ENCODE results near the gene EML4.
"Not testable (repeated sequence)": the region's sequence is repeated elsewhere in the genome, so short reads cannot be mapped to it uniquely, and the experiment has no call there.

EML4 gene

DNA sequence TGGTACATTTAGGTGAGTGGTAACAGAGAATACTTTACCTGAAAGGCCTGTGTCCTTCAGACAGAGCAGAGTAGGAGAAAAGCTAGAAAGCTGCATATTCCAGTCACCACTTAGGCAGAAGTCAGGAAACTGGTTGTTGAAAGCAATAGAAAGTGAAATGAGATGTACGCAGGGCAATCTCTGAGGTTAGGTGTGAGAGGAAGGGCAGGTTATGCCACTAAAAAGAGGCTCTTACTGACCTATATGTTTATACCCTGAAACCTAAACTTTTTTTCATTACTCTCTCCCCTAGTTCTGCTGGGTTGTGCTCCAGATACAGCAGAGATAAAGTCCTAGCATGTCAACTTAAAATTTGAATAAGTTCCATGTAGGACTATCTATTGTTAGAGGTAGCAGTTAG is 98.4 kb downstream of the EML4 start:
- DNase-seq, result no peak

GRCh38 chr2:42268528-42269151 is 99.5 kb downstream of the EML4 start:
- DNase-seq, result no peak

DNA sequence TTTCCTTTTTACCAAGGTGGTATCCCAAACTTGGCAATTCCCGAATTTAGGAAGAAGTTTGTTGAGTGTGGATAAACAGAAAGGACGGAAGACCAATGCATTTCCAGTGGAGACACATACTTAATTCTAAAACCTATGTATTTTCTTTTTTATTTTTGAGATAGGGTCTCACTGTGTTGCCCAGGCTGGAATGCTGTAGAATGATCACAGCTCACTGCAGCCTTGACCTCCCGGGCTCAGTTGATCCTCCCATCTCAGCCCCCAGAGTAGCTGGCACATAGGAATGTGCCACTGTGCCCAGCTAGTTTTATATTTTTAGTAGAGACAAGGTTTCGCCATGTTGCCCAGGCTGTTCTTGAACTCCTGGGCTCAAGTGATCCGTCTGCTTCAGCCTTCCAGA is 101.6 kb downstream of the EML4 start:
- DNase-seq, result no peak

- not testable (repeated sequence) for DNase-seq
Measured at GRCh38 chr2:42271246-42271645, 102.1 kb downstream of the EML4 start.

GRCh38 chr2:42274863-42275262 is 105.7 kb downstream of the EML4 start:
- DNase-seq, result no peak

- DNase-seq, result no peak
Measured at GRCh38 chr2:42281416-42282081, 112.4 kb downstream of the EML4 start.

DNA sequence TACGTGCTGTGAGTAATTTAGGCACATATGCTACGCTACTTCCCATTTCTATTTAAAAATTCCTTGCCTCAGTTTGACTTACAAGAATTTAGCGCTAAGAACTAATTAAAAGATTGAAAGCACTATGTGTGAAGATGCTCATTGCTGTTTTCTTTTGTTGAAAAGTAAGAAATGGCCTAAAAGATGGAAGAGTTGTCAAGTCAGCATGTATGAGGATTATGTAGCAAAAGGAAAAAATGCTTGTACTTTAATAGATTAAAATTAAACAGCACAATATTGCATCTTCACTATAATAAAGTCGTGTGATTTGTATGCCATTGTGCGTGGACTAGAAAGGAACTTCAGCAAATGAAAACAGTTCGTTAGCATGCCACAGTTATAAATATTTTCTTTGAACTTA is 114.9 kb downstream of the EML4 start:
- no peak for DNase-seq

GRCh38 chr2:42286268-42286946 is 117.3 kb downstream of the EML4 start:
- DNase-seq, result no peak

DNA sequence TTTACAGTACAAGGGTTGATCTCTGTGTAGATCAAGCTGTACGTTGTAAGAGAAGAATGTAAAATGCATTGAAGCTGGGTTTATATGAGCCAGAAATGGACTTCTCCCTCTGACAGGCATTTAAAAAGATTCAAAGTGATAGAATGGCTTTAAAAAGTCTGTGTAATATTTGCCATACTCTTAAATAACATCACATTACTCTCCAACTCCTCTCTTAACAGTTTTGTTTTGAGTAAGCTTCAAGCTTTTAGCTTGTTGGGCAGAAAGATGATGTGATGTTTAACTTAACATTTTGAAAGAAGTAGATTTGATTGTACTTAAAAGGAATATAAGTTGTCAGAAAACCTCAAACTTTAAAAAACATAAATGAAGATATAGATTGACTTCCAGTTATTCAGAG is 119.7 kb downstream of the EML4 start:
- no peak for DNase-seq

DNA sequence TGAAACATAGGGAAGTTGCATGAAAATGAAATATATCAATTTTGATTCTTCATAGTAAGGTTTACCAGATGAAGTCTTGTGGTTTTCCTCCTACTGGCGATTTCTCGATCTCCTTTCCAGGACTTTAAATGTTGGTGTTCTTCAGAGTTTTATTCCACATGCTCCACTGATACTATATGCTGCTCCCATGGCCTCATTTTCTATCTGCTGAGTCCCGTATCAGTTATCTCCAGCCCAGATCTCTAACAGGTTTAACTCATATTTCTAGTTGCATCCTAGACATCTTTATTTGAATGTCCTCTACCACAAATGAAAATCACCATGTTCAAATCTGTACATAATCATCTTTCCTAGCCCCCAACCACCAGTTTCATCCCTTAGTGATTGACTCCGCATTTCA is 120.1 kb downstream of the EML4 start:
- no peak for DNase-seq

DNA sequence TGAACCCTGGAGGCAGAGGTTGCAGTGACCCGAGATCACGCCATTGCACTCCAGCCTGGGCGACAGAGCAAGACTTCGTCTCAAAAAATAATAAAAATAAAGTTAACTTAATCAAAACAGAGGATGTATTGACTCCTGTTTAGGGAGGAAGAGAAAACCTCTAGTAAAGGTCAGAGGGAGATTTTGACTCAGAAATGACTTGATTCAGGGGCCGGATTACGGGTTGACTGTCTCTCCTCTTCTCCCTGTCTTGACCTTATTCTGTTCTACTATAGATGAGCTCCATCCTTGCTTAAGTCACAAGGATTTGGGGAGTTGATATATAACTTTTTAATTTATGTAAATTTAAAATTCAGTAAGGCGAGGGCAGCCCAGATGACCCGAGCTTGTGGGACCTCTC is 120.9 kb downstream of the EML4 start:
- DNase-seq, result no peak

DNA sequence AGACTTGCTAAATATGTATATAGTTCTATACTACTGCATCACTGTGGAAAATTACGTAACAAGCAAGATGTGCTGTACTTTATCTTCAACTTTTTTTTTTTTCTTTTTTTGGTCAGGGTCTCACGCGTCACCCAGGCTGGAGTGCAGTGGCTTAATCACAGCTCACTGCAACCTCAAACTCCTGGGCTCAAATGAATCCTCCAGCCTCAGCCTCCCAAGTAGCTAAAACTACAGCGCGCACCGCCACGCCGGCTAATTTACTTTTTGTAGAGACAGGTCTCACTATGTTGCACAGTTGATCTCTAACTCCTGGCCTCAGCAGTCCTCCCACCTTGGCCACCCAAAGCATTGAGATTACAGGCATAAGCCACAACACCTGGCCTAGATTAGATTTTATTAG is 123.9 kb downstream of the EML4 start:
- DNase-seq, result no peak

DNA sequence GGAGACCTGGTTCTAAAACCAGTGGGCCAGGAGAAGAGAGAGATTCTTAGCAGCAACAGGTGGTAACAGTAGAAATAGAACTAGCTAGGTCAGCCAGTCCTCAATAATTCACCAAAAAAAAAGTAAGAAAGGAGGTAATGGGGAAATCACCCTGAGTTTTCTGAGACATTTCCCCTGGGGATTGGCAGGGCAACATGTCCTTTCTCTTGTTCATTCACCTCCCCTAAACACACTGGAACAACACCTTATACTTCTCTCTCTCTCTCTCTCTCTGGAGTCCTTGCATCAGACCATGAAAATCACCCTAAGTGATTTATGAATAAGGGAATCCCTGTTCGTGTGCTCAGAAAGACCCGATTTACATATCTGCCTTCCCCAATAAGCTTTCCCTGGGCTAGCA is 127.1 kb downstream of the EML4 start:
- DNase-seq, result no peak

DNA sequence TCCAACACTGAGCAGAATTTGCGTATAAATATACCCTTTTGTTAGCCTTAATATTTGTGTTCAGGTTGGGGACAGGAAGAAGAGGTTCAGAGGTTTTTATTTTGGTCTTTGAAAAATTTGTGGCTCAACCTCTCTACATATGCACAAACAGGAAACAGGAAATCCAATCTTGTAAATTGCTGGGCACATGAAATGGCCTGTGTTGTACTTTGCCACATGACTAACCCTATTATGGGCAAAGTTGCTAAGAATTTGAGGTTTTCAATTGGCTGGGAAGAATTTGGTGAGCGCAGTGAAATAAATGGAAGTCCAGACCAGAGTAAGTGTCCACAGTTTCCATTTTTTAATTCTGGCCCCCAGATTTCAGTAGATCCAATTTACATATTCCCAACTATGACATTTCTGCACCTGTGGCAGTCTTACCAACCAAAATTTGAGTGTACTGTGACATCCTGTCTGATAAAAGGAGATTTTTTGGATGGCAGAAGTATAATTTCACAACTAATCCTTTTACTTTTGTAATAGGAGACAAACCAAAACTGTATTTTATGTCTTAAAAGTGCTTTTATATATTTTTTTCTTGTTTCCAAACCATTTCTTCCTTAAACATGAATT is 128.3 kb downstream of the EML4 start:
- DNase-seq, result no peak

DNA sequence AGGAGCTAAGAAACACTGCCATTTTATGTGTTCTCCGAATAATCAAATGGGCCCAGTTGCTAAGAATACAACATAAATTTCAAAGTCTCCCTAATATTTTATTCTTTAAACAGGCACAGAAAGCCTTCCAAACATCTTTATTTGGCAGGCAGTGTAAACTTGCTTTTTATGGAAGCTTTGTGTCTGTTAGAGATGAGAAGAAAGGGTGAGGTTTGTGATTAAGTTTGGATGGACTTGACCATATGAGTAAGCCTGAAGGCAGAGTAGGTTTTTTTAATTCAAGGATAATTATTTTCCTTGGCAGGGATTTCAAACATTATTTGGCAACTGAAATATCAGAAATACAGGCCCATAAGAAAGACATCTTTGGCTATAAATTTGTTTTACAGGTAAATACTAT is 129.0 kb downstream of the EML4 start:
- no peak for DNase-seq

GRCh38 chr2:42298996-42299754 is 130.0 kb downstream of the EML4 start:
- no peak for DNase-seq

GRCh38 chr2:42300527-42300926 is 131.4 kb downstream of the EML4 start:
- no peak for DNase-seq

GRCh38 chr2:42303252-42303651 is 134.1 kb downstream of the EML4 start:
- no peak for DNase-seq

DNA sequence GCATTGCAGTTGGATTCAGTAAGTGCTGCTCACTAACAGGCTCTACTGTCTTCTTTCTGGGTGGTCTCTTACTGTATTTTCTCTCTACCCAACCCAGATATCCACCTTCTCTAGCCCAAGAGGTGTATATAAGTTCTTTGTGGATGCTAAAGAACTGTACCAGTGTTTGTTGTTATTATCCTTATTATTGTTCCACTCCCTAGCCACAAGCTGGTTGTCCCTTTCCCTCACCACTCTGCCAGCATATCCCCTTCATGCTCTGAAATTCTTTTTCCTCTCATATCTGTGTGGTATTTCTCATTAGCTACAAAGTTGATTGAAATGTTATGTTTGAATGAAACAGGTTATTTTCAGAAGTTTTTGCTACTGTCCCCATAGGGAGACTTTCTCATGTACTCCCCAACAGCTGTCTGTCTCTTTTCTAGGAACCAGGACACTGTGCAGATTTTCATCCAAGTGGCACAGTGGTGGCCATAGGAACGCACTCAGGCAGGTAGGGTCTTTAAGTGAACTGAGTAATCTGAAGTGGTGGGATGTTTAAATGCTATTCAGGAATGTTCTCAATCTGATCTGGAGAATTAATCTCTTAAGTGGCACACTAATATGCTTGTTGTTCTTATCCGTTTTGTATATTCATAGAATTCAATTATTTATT is 135.0 kb downstream of the EML4 start:
- no peak for DNase-seq

GRCh38 chr2:42307180-42307579 is 138.0 kb downstream of the EML4 start:
- no peak for DNase-seq

GRCh38 chr2:42309366-42309765 is 140.2 kb downstream of the EML4 start:
- no peak for DNase-seq

DNA sequence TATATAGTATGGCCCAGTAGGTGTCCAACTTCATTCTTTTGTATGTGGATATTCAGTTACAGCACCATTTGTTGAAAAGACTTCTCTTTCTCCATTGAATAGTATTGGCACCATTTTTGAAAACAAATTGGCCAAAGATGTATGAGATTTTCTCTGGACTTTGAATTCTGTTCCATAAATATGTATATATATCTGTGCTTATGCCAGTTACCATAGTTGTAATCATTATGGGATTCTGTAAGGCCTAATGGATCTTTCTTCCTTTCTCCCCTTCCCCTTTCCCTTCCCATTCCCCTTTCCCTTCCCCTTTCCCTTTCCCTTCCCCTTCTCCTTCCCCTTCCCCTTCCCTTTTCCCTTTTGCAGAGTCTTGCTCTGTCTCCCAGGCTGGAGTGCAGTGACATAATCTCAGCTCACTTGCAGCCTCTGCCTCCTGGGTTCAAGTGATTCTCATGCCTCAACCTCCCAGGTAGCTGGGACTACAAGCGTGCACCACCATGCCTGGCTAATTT is 140.9 kb downstream of the EML4 start:
- no peak for DNase-seq

GRCh38 chr2:42312106-42312505 is 143.0 kb downstream of the EML4 start:
- no peak for DNase-seq

Measured in activated CD8-positive, alpha-beta memory T cell treated with anti-CD3 and anti-CD28 coated beads for 24 hours (primary cell).